Astrocyte of the spinal cord (primary cell): ENCODE data around the gene WWTR1.

Source experiments
- DNase-seq: peaks from one replicate; pipeline ENCODE4 v3.0.0; 2011; ENCODE audit warnings: low read depth, low spot score
- H3K4me3 ChIP-seq: 2 replicates; pipeline ENCODE4 v1.5.1; 2011; ENCODE audit warnings: low read depth, mild to moderate bottlenecking, low read length, moderate library complexity
- in situ Hi-C: cut with HindIII; loops from 2 replicates; pipeline ENCODE4 v1.10.0; 2017; ENCODE audit warnings: low sequenced_read_pairs
- TF ChIP-seq, protein P1 (sequence below): IDR thresholded peaks from 2 replicates; pipeline ENCODE4 v1.5.1; 2012; ENCODE audit warnings: low read depth, mild to moderate bottlenecking, low read length, inconsistent platforms

The WWTR1 gene

DNA sequence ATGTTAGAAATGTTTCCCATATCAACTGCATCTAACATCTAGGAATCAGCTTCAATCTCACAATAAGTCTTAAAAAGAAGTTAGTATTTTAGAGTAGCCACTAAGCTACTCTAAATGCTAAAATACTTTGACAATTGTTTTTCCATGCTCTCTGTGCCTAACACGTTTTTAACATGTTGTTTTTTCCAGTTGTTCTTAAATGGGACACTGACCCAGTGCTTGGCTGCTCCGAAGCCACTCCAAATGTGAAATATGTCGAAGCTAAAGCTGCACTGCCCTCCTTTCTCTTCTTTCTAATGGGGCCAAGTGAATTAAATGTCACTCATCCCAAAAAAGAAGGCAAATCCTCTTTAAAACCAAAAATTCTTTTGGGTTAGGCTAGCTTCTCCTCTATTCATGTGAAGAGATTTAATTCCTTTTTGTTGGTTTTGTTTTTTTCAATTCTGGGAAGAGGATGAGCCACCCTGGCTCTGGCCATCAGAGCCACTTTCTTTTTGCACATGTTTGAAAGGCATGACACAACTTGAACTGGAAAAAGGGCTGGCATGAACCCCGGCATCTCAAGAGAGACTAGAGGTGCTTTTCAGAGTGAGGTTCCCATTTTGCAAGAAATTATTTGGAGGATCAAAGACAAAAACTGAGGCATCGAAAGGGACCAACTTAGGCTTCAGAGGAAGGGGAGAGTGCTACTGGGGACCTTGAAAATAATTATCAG is 73.7 kb downstream of the WWTR1 start:
- in situ Hi-C loops = no loop called here
- TF ChIP-seq, protein P1, sequence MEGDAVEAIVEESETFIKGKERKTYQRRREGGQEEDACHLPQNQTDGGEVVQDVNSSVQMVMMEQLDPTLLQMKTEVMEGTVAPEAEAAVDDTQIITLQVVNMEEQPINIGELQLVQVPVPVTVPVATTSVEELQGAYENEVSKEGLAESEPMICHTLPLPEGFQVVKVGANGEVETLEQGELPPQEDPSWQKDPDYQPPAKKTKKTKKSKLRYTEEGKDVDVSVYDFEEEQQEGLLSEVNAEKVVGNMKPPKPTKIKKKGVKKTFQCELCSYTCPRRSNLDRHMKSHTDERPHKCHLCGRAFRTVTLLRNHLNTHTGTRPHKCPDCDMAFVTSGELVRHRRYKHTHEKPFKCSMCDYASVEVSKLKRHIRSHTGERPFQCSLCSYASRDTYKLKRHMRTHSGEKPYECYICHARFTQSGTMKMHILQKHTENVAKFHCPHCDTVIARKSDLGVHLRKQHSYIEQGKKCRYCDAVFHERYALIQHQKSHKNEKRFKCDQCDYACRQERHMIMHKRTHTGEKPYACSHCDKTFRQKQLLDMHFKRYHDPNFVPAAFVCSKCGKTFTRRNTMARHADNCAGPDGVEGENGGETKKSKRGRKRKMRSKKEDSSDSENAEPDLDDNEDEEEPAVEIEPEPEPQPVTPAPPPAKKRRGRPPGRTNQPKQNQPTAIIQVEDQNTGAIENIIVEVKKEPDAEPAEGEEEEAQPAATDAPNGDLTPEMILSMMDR = no peak
- no peak for DNase-seq
- H3K4me3 ChIP-seq = no peak overlapping the region

DNA sequence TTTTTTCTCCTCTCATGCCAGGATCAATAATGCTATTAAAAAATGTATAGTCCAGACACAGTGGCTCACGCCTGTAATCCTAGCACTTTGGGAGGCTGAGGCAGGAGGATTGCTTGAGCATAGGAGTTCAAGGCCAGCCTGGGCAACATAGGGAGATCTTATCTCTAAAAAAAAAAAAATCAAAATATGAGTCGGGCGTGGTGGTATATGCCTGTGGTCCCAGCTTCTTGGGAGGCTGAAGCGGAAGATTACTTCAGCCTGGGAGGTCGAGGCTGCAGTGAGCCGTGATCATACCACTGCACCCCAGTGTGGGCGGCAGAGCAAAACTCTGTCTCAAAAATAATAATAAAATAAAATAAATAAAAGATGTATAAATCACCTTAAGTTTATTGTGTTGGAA is 75.4 kb downstream of the WWTR1 start:
- TF ChIP-seq, protein P1 = no peak
- in situ Hi-C loops = no loop called here
- DNase-seq = no peak
- no peak overlapping the region for H3K4me3 ChIP-seq

DNA sequence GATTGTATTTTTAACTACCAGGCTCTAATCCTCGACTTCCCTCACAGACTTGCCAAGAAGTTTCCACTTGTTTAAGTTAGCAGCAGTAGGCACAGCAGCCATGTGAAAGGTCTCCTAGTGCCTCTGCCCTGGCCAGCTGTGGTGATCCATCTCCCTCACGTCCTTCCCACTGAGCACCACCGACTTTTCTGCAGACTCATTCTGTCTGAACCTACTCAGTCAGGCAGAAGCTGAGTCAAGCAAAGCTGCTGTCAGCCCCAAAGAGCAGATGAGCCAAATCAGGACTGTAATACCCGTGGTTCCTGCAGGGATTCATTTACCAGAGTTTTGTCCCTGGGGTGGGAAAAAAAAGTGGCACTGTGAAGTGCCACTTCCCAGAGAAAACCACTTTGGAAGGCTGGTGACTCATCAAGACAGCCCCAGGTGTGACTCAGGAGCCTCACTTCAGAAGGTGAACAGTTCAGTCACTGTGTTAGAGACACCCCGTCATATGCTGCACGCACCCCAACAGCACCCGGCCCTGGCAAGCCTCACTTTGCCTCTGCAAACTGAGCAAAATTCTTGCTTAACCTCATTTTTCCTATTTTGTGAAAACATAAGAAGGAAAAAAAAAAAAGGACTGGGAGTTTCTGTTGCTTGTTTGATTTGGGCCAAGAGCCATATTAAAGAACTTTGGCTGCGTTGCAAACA is 76.0 kb downstream of the WWTR1 start:
- DNase-seq = peak; percentile 89
- in situ Hi-C loops = no loop called here
- TF ChIP-seq, protein P1 = no peak
- H3K4me3 ChIP-seq = no peak overlapping the region

DNA sequence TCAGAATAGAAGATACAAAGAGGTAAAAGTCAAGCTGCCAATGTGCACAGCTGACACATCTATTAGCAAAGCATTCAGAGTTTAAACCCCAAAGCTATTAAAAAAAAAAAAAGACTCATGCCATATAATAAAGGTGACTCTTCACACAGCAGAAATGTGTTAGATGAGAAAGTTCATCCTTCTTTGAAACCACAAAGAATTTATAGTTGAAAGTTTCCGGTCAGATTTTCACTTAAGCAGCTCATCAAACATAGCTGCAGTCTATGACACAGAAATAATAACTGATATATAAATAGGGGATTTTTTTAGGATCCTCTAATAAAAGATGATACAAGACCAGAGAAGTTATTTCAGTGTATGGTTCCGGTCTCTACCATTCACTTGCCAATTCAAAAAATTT is 76.6 kb downstream of the WWTR1 start:
- TF ChIP-seq, protein P1 = no peak
- in situ Hi-C loops = no loop called here
- DNase-seq = peak; percentile 66
- H3K4me3 ChIP-seq = no peak overlapping the region

DNA sequence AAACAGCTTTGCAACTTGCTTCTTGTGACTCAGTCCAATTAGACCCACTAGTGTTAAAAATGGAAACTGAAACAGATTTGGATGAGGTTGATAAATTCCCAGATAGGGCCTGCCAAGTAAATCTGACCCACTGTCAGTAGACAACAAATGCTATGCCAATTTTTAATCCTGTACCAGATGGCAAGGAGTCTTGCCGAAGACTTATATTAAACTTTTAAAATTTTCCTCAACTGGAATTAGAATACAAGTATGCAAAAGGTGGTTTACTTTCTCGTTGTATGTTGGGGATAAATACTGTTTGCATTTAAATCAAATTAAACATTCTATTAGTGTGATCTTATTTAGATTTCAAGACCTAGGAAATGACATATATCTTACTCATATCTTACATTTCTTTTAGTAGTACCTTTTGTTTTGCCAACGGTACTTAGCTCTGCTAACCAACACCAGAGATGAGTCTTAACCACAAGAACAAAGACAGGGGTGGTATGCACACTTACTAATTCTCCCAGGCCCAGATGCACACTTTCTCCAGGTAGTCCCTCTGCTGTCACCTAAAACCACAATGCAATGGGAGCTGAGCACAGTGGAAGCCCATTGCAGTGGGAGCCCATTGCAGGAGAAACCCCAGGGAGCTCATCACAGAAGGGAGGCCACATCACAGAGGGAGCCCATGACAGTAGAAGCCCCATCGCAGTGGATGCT is 77.8 kb downstream of the WWTR1 start:
- DNase-seq = peak; percentile 80
- in situ Hi-C loops = no loop called here

DNA sequence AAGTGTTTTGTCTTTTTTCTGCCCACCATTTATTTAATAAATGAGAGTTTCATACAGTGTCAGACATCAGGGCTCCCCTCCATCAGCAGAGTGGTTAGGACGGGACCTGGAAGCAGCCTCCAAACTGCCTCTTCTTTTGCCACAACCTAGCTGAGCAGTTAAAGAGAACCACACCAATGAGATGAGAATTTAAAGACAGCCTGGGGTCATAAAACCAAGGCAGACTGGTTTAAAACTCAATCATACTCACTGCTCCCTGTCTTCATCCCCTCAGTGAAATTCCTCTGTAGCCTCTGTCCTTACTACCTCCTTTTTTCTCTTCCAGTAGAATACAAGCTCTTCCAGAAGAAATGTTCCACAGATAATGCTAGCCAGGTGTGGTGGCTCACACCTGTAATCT is 78.7 kb downstream of the WWTR1 start:
- in situ Hi-C loops = no loop called here
- TF ChIP-seq, protein P1 = no peak
- H3K4me3 ChIP-seq = no peak overlapping the region
- DNase-seq = no peak

More for the DNA sequence above, 77.8 kb downstream of the WWTR1 start:
- TF ChIP-seq, protein P1 = no peak
- H3K4me3 ChIP-seq = no peak overlapping the region
